Activated CD4-positive, CD25-positive, alpha-beta regulatory T cell treated with anti-CD3 and anti-CD28 coated beads, Interleukin-2, amount 50 U/mL, for 16 hours (primary cell): ENCODE results near the gene CACNG4.

Experiments
- DNase-seq: peaks from one replicate; pipeline ENCODE4 v3.0.0-alpha.2; 2020; ENCODE audit warnings: low read depth, low spot score

Gene CACNG4

GRCh38 chr17:66944351-66945146, 20.0 kb upstream of the CACNG4 start:
- no peak for DNase-seq

- DNase-seq = no peak
Observed at GRCh38 chr17:66945147-66945835, 19.2 kb upstream of the CACNG4 start.

- no peak for DNase-seq
Observed at GRCh38 chr17:66946251-66946650, 18.3 kb upstream of the CACNG4 start.

GRCh38 chr17:66947311-66947710, 17.2 kb upstream of the CACNG4 start:
- no peak for DNase-seq

- no peak for DNase-seq
Observed at GRCh38 chr17:66948061-66948750, 16.3 kb upstream of the CACNG4 start.

- no peak for DNase-seq
Observed at GRCh38 chr17:66949501-66949900, 15.0 kb upstream of the CACNG4 start.

GRCh38 chr17:66950325-66950724, 14.2 kb upstream of the CACNG4 start:
- DNase-seq = no peak

GRCh38 chr17:66950886-66951604, 13.5 kb upstream of the CACNG4 start:
- no peak for DNase-seq

GRCh38 chr17:66951605-66951953, 12.9 kb upstream of the CACNG4 start:
- no peak for DNase-seq

- no peak for DNase-seq
Observed at GRCh38 chr17:66952031-66952524, 12.4 kb upstream of the CACNG4 start.

- no peak for DNase-seq
Observed at GRCh38 chr17:66952681-66953629, 11.6 kb upstream of the CACNG4 start.

- DNase-seq = no peak
Observed at GRCh38 chr17:66953630-66954020, 10.9 kb upstream of the CACNG4 start.

- DNase-seq = no peak
Observed at GRCh38 chr17:66954632-66955031, 9.9 kb upstream of the CACNG4 start.

GRCh38 chr17:66955821-66956220, 8.7 kb upstream of the CACNG4 start:
- no peak for DNase-seq

- DNase-seq = no peak
Observed at GRCh38 chr17:66956941-66957340, 7.6 kb upstream of the CACNG4 start.

GRCh38 chr17:66957343-66957742, 7.2 kb upstream of the CACNG4 start:
- DNase-seq = no peak

GRCh38 chr17:66957951-66958579, 6.4 kb upstream of the CACNG4 start:
- no peak for DNase-seq

GRCh38 chr17:66959641-66960375, 4.7 kb upstream of the CACNG4 start:
- no peak for DNase-seq

GRCh38 chr17:66960613-66961012, 3.9 kb upstream of the CACNG4 start:
- DNase-seq = no peak

- no peak for DNase-seq
Observed at GRCh38 chr17:66963521-66963908, 992 bp upstream of the CACNG4 start.
